ENCODE results near the gene ADRA1B. TPM values are rescaled to one million over a fixed set of nuclear protein-coding genes. Genes with fewer than 3 reads are reported as not detected.

The ADRA1B gene
- total and polyA plus RNA-seq, 10 of the 15 experiments (the other 5 are each of a cell fraction or from before 2014, with no cell fraction given) = 0.04 TPM; not detected in 9

- ChIA-PET RAD21 (ENCODE audit: unreplicated experiment) (no interaction called here), SMC1A (ENCODE audit: uncharacterized antibody, unreplicated experiment) (interaction anchor here (0.6 kb wide), 1 partner anchor 230 kb away, joined by 3 read pairs; no protein-coding TSS in a partner anchor), CTCF (no interaction called here), POLR2A (no interaction called here)
- H3K9me3 ChIP-seq (replicated peaks; ENCODE audit: control insufficient read depth, insufficient read depth, low read length) = no peaks in the 10 kb centered on the region
- intact Hi-C loops (cut with micrococcal nuclease; ENCODE audit: unreplicated experiment) (no loop called here), in situ Hi-C loops (cut with MboI) (no loop called here)
- no peaks in the 10 kb centered on the region for H3K79me2 ChIP-seq (ENCODE audit: control insufficient read depth, insufficient read depth, low read length)
- no peak for DNase-seq (ENCODE audit: low read depth, low spot score)
- WGBS (ENCODE audit: insufficient coverage, insufficient replicate concordance, low lambda C conversion rate, missing lambda C conversion rate) = 35% methylated on average over 5 of the region's 5 CpGs
- no peak overlapping the region for H3K27ac ChIP-seq (ENCODE audit: control insufficient read depth, insufficient read depth)
- H3K9ac ChIP-seq (ENCODE audit: control insufficient read depth, insufficient read depth, low read length) = no peak overlapping the region
- H3K27me3 ChIP-seq (replicated peaks in 1 of 2; ENCODE audit: control insufficient read depth in 2 of 2, insufficient read depth in 2 of 2, low read length in 1 of 2) = no peaks in the 10 kb centered on the region; a peak in 1 of 4 replicates
- BruUV-seq (replicated peaks) = no TSS peak
- no peak overlapping the region for H2AFZ ChIP-seq (ENCODE audit: control insufficient read depth, low read depth, low read length)
- H3K4me2 ChIP-seq (ENCODE audit: control insufficient read depth, insufficient read depth) = no peak overlapping the region
- H3K36me3 ChIP-seq (ENCODE audit: control insufficient read depth in 2 of 2, insufficient read depth in 2 of 2, low read length in 1 of 2) = no peaks in the 10 kb centered on the region
- no peak for FAIRE-seq
- no peaks in the 10 kb centered on the region for H3K4me1 ChIP-seq (ENCODE audit: control insufficient read depth, insufficient read depth, low read length)
- no peak for ATAC-seq
- H4K20me1 ChIP-seq (ENCODE audit: control insufficient read depth, insufficient read depth) = no peaks in the 10 kb centered on the region
- H3K4me3 ChIP-seq = no peak overlapping the region
- TF ChIP-seq CBFB (IDR thresholded peaks at IDR 0.05; ENCODE audit: low read depth) (no peak), STAT3 (IDR thresholded peaks at IDR 0.05; ENCODE audit: low read depth, low read length) (no peak), POLR2AphosphoS5 (IDR thresholded peaks at IDR 0.05; ENCODE audit: low read length) (no peak), CHD2 (IDR thresholded peaks at IDR 0.05; ENCODE audit: borderline replicate concordance, low read depth, low read length) (no peak), TAF1 (IDR thresholded peaks at IDR 0.05; ENCODE audit: borderline replicate concordance, low read depth, low read length) (no peak), ETV6 (conservative IDR thresholded peaks at IDR 0.05 in 1 of 2, IDR thresholded peaks at IDR 0.05 in 1 of 2; ENCODE audit: borderline replicate concordance in 1 of 2, low read depth in 1 of 2) (no peak), NR2C2 (IDR thresholded peaks at IDR 0.05; ENCODE audit: borderline replicate concordance, control insufficient read depth, insufficient read length, low read depth) (no peak), ASH2L (IDR thresholded peaks at IDR 0.05; ENCODE audit: borderline replicate concordance, low read depth) (no peak), ZNF217 (IDR thresholded peaks at IDR 0.05) (no peak), SMARCA5 (IDR thresholded peaks at IDR 0.05) (no peak), SREBF1 (IDR thresholded peaks at IDR 0.05; ENCODE audit: low read length) (no peak), DPF2 (IDR thresholded peaks at IDR 0.05) (no peak)
- TF ChIP-seq, protein P1, sequence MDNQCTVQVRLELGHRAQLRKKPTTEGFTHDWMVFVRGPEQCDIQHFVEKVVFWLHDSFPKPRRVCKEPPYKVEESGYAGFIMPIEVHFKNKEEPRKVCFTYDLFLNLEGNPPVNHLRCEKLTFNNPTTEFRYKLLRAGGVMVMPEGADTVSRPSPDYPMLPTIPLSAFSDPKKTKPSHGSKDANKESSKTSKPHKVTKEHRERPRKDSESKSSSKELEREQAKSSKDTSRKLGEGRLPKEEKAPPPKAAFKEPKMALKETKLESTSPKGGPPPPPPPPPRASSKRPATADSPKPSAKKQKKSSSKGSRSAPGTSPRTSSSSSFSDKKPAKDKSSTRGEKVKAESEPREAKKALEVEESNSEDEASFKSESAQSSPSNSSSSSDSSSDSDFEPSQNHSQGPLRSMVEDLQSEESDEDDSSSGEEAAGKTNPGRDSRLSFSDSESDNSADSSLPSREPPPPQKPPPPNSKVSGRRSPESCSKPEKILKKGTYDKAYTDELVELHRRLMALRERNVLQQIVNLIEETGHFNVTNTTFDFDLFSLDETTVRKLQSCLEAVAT (IDR thresholded peaks at IDR 0.05) = no peak
- TF ChIP-seq, protein P2, sequence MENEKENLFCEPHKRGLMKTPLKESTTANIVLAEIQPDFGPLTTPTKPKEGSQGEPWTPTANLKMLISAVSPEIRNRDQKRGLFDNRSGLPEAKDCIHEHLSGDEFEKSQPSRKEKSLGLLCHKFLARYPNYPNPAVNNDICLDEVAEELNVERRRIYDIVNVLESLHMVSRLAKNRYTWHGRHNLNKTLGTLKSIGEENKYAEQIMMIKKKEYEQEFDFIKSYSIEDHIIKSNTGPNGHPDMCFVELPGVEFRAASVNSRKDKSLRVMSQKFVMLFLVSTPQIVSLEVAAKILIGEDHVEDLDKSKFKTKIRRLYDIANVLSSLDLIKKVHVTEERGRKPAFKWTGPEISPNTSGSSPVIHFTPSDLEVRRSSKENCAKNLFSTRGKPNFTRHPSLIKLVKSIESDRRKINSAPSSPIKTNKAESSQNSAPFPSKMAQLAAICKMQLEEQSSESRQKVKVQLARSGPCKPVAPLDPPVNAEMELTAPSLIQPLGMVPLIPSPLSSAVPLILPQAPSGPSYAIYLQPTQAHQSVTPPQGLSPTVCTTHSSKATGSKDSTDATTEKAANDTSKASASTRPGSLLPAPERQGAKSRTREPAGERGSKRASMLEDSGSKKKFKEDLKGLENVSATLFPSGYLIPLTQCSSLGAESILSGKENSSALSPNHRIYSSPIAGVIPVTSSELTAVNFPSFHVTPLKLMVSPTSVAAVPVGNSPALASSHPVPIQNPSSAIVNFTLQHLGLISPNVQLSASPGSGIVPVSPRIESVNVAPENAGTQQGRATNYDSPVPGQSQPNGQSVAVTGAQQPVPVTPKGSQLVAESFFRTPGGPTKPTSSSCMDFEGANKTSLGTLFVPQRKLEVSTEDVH (IDR thresholded peaks at IDR 0.05; ENCODE audit: low read depth, partially characterized antibody) = no peak
Observed at GRCh38 chr5:159888860-159889259, 27.4 kb upstream of the ADRA1B start.
